Measurements from ENCODE around the gene SPRY4.
"Not testable (repeated sequence)": the region's sequence is repeated elsewhere in the genome, so short reads cannot be mapped to it uniquely, and the experiment has no call there.

Gene SPRY4

GRCh38 chr5:142295084-142295758, 29.6 kb downstream of the SPRY4 start:
- no peak for DNase-seq (ENCODE audit: low spot score)

GRCh38 chr5:142293486-142293885, 31.3 kb downstream of the SPRY4 start:
- DNase-seq (ENCODE audit: low spot score), result no peak

GRCh38 chr5:142292808-142293207, 32.0 kb downstream of the SPRY4 start:
- no peak for DNase-seq (ENCODE audit: low spot score)

- DNase-seq (ENCODE audit: low spot score), result no peak
These were observed 32.6 kb downstream of the SPRY4 start for GRCh38 chr5:142292249-142292648.

- no peak for DNase-seq (ENCODE audit: low spot score)
These were observed 34.1 kb downstream of the SPRY4 start for GRCh38 chr5:142290577-142291299.

- no peak for DNase-seq (ENCODE audit: low spot score)
These were observed 34.9 kb downstream of the SPRY4 start for GRCh38 chr5:142289708-142290576.

GRCh38 chr5:142287973-142288313, 36.9 kb downstream of the SPRY4 start:
- no peak for DNase-seq (ENCODE audit: low spot score)

- DNase-seq (ENCODE audit: low spot score), result no peak
These were observed 37.5 kb downstream of the SPRY4 start for GRCh38 chr5:142287096-142287972.

GRCh38 chr5:142286111-142286510, 38.7 kb downstream of the SPRY4 start:
- DNase-seq (ENCODE audit: low spot score), result no peak

- DNase-seq (ENCODE audit: low spot score), result no peak
These were observed 41.5 kb downstream of the SPRY4 start for GRCh38 chr5:142283304-142283703.

- no peak for DNase-seq (ENCODE audit: low spot score)
These were observed 42.9 kb downstream of the SPRY4 start for GRCh38 chr5:142281966-142282365.

- DNase-seq (ENCODE audit: low spot score), result no peak
These were observed 43.8 kb downstream of the SPRY4 start for GRCh38 chr5:142281008-142281367.

GRCh38 chr5:142280066-142281007, 44.5 kb downstream of the SPRY4 start:
- DNase-seq (ENCODE audit: low spot score), result no peak

GRCh38 chr5:142278627-142279026, 46.2 kb downstream of the SPRY4 start:
- no peak for DNase-seq (ENCODE audit: low spot score)

GRCh38 chr5:142277796-142278195, 47.0 kb downstream of the SPRY4 start:
- DNase-seq (ENCODE audit: low spot score), result no peak

GRCh38 chr5:142276517-142276916, 48.3 kb downstream of the SPRY4 start:
- no peak for DNase-seq (ENCODE audit: low spot score)

GRCh38 chr5:142275496-142275895, 49.3 kb downstream of the SPRY4 start:
- no peak for DNase-seq (ENCODE audit: low spot score)

- not testable (repeated sequence) for DNase-seq (ENCODE audit: low spot score)
These were observed 52.2 kb downstream of the SPRY4 start for GRCh38 chr5:142272596-142272995.

- not testable (repeated sequence) for DNase-seq (ENCODE audit: low spot score)
These were observed 60.7 kb downstream of the SPRY4 start for GRCh38 chr5:142264084-142264483.

- DNase-seq (ENCODE audit: low spot score), result no peak
These were observed 61.5 kb downstream of the SPRY4 start for GRCh38 chr5:142263346-142263745.

- no peak for DNase-seq (ENCODE audit: low spot score)
These were observed 62.1 kb downstream of the SPRY4 start for GRCh38 chr5:142262683-142263082.

All from CD4-positive, alpha-beta T cell treated with Interleukin-6 at 100 ng/mL for 8 hours (primary cell).